K562 (cell line): ENCODE results near the gene RASD2. TPM values are rescaled to one million over a fixed set of nuclear protein-coding genes. Genes with fewer than 3 reads are reported as not detected.

Experiments
- ATAC-seq: fragments of 200-7000 bp; cut with Tn5 transposase; 3 replicates; pipeline ENCODE4 v1.9.1; 2020; ENCODE audit warnings: moderate library complexity
- BruUV-seq: library from RNA; stranded (reverse); fragments of 400-500 nt; replicated peaks from 2 replicates; lab custom pipeline; 2021; lab: Mats Ljungman, UMichigan
- CTCF ChIA-PET: fragments of 300-600 bp; formaldehyde crosslinking; extraction: SDS; loops from one replicate; lab custom pipeline; 2021; ENCODE audit warnings: low intra/inter-chr PET ratio; lab: Yijun Ruan, JAX
- POLR2A ChIA-PET: fragments of 300-600, 350-650 bp; sonication (Branson Sonifier 250); formaldehyde crosslinking; extraction: SDS; loops from one replicate; lab custom pipeline; 2021; ENCODE audit warnings: antibody characterized with exemption, inconsistent platforms; lab: Yijun Ruan, JAX
- DNase-seq, 4 experiments: peaks; one replicate each; pipeline versions ENCODE4 v3.0.0 to v3.0.0-alpha.2; 2011 to 2018; ENCODE audit warnings: low spot score in 3 of 4, mixed read lengths in 3 of 4; ENCODE audit errors: extremely low read depth in 1 of 4
- FAIRE-seq: peaks from 2 replicates; lab custom pipeline; 2011; peaks lifted over from hg19 to GRCh38; lab: Jason Lieb, UNC
- H2AFZ ChIP-seq: 2 replicates; pipeline ENCODE4 v1.6.0; 2011; ENCODE audit warnings: low read depth, low read length, control low read depth, inconsistent platforms
- H3K27ac ChIP-seq: fragments of 200-600 bp; 3 replicates; pipeline ENCODE4 v1.8.0; 2011; ENCODE audit warnings: low read depth, mild to moderate bottlenecking, control low read depth, inconsistent platforms, low read length, moderate library complexity, mixed read lengths; ENCODE audit errors: extremely low read depth
- H3K27me3 ChIP-seq, 2 experiments: fragments of 300-600 bp in 1 of 2; 2 replicates in 1 of 2; 3 replicates in 1 of 2; pipeline versions ENCODE4 v1.6.0 to v1.8.0; 2011; ENCODE audit warnings: inconsistent platforms in 2 of 2, low read length in 2 of 2, mild to moderate bottlenecking in 1 of 2, mixed read lengths in 1 of 2, moderate library complexity in 1 of 2; ENCODE audit not compliant: control insufficient read depth in 2 of 2, insufficient read depth in 2 of 2
- H3K36me3 ChIP-seq: fragments of 300-600 bp; 3 replicates; pipeline ENCODE4 v1.8.0; 2011; ENCODE audit warnings: mild to moderate bottlenecking, low read length, inconsistent platforms; ENCODE audit not compliant: control insufficient read depth, insufficient read depth
- H3K4me1 ChIP-seq, 2 experiments: fragments of 200-600 bp in 1 of 2; replicated peaks in 1 of 2; 2 replicates in 1 of 2; 3 replicates in 1 of 2; pipeline versions ENCODE4 v1.5.1 to v1.8.0; 2011; ENCODE audit warnings: inconsistent platforms in 2 of 2, low read length in 2 of 2, mild to moderate bottlenecking in 1 of 2, mixed read lengths in 1 of 2, moderate library complexity in 1 of 2; ENCODE audit not compliant: control insufficient read depth in 2 of 2, insufficient read depth in 2 of 2
- H3K4me2 ChIP-seq: 2 replicates; pipeline ENCODE4 v1.6.1; 2011; ENCODE audit warnings: low read length, control low read depth, inconsistent platforms, mixed read lengths; ENCODE audit not compliant: insufficient read depth
- H3K4me3 ChIP-seq: fragments of 200-600 bp; sonication (generic), shearing (Covaris generic); 2 replicates; pipeline ENCODE4 v1.5.1; 2016; ENCODE audit warnings: control low read depth, inconsistent platforms
- H3K79me2 ChIP-seq: fragments of 200-600 bp; 3 replicates; pipeline ENCODE4 v1.8.0; 2011; ENCODE audit warnings: low read length, inconsistent platforms; ENCODE audit not compliant: control insufficient read depth, insufficient read depth
- H3K9ac ChIP-seq, 2 experiments: 2 replicates each; pipeline versions ENCODE4 v1.6.0 to v1.6.1; 2011; ENCODE audit warnings: low read depth in 2 of 2, low read length in 2 of 2, control low read depth in 1 of 2, inconsistent platforms in 1 of 2, mild to moderate bottlenecking in 1 of 2, mixed read lengths in 1 of 2; ENCODE audit not compliant: insufficient read depth in 1 of 2
- H3K9me1 ChIP-seq: one replicate; pipeline ENCODE4 v1.6.0; 2011; ENCODE audit warnings: inconsistent platforms, mild to moderate bottlenecking, low read length, moderate library complexity; ENCODE audit not compliant: control insufficient read depth, insufficient read depth
- H3K9me3 ChIP-seq: replicated peaks from 2 replicates; pipeline ENCODE4 v1.5.1; 2011; ENCODE audit warnings: low read depth, low read length, inconsistent platforms; ENCODE audit not compliant: control insufficient read depth, insufficient read depth
- H4K20me1 ChIP-seq: replicated peaks from 2 replicates; pipeline ENCODE4 v1.6.1; 2011; ENCODE audit warnings: low read length, inconsistent platforms, mixed read lengths; ENCODE audit not compliant: control insufficient read depth, insufficient read depth
- BRCA1 ChIP-seq, 2 experiments: fragments of 450-650 bp in 1 of 2; sonication (generic) in 1 of 2; formaldehyde crosslinking in 1 of 2; IDR thresholded peaks; 2 replicates each; pipeline versions ENCODE4 v1.5.0 to v1.6.1; 2017 to 2020; ENCODE audit warnings: mild to moderate bottlenecking in 1 of 2, missing genetic modification reagents in 1 of 2
- DNMT1 ChIP-seq: fragments of 450-650 bp; IDR thresholded peaks from 2 replicates; pipeline ENCODE4 v1.6.1; 2016; ENCODE audit warnings: antibody characterized with exemption, mild to moderate bottlenecking
- NFYB ChIP-seq: IDR thresholded peaks from 2 replicates; pipeline ENCODE4 v1.6.1; 2011; ENCODE audit warnings: mild to moderate bottlenecking, moderate library complexity; ENCODE audit not compliant: insufficient read length; ENCODE audit errors: extremely low read depth
- SLC30A9 ChIP-seq: fragments of 250-450 bp; sonication (Bioruptor Pico); IDR thresholded peaks from 2 replicates; pipeline ENCODE4 v1.8.0; 2022; ENCODE audit warnings: mild to moderate bottlenecking, moderate library complexity
- ZNF146 ChIP-seq: IDR thresholded peaks from one replicate; pipeline ENCODE4 v1.6.1; 2018; ENCODE audit warnings: missing compliant biosample characterization; ENCODE audit not compliant: unreplicated experiment
- ZNF507 ChIP-seq: conservative IDR thresholded peaks from 2 replicates; pipeline ENCODE4 v1.6.1; 2017; ENCODE audit warnings: missing genetic modification characterization, missing compliant biosample characterization
- ZNF511 ChIP-seq: sonication (generic); formaldehyde crosslinking; IDR thresholded peaks from 2 replicates; pipeline ENCODE4 v1.8.0; 2022; ENCODE audit warnings: mild to moderate bottlenecking, missing genetic modification reagents
- WGBS: fragments of 100-300 bp; shearing (Covaris generic); methylation state at CpG from one replicate; pipeline ENCODE4 v1.1.6; 2016; ENCODE audit warnings: low coverage, mixed read lengths; ENCODE audit not compliant: insufficient coverage; ENCODE audit errors: missing lambda C conversion rate; 5-methylcytosine and 5-hydroxymethylcytosine counted together
- in situ Hi-C: fragments of 300-500 bp; cut with MboI; formaldehyde crosslinking; loops from 4 replicates; pipeline ENCODE4 v1.15.0; 2018; ENCODE audit warnings: inconsistent platforms, mixed read lengths
- intact Hi-C: fragments of 100-400 bp; cut with micrococcal nuclease; formaldehyde crosslinking; loops from 2 replicates; pipeline ENCODE4 v1.14.2; 2022
- polyA plus RNA-seq, 8 experiments: library from polyadenylated mRNA; depleted of rRNA in 4 of 8; stranded (reverse) in 5 of 8; unstranded in 3 of 8; fragments of >200 nt; fragmentation: Nextera tagmentation in 2 of 8; fragmentation: Illumina TruSeq in 1 of 8; extraction: Ambion mirVana in 2 of 8; extraction: Trizol in 1 of 8; gene quantifications; 2 replicates each; pipeline versions ENCODE4 v1.2.1 to v1.2.3, GENCODE V29; 2011 to 2014; ENCODE audit warnings: inconsistent platforms in 1 of 8, missing spikeins in 1 of 8
- total RNA-seq, 7 experiments: library from RNA; depleted of rRNA in 6 of 7; stranded (reverse); fragments of >200 nt in 6 of 7; fragmentation: Illumina TruSeq in 2 of 7; extraction: Trizol in 2 of 7; gene quantifications; 2 replicates each; pipeline versions ENCODE4 v1.2.1 to v1.2.3, GENCODE V29; 2011 to 2021; ENCODE audit warnings: low replicate concordance in 1 of 7
- TF ChIP-seq, protein P1 (sequence below): fragments of 150-350 bp; IDR thresholded peaks from 2 replicates; pipeline ENCODE4 v1.6.1; 2014; ENCODE audit warnings: low read depth, mild to moderate bottlenecking, low read length, borderline replicate concordance
- TF ChIP-seq, protein P2 (sequence below): sonication (generic); formaldehyde crosslinking; IDR thresholded peaks from 2 replicates; pipeline ENCODE4 v1.9.0; 2022; ENCODE audit warnings: mild to moderate bottlenecking, missing genetic modification reagents

RASD2 gene
- total and polyA plus RNA-seq, 9 of the 15 experiments (the other 6 are each of a cell fraction or from before 2014, with no cell fraction given): 0.05 TPM; not detected in 8

DNA sequence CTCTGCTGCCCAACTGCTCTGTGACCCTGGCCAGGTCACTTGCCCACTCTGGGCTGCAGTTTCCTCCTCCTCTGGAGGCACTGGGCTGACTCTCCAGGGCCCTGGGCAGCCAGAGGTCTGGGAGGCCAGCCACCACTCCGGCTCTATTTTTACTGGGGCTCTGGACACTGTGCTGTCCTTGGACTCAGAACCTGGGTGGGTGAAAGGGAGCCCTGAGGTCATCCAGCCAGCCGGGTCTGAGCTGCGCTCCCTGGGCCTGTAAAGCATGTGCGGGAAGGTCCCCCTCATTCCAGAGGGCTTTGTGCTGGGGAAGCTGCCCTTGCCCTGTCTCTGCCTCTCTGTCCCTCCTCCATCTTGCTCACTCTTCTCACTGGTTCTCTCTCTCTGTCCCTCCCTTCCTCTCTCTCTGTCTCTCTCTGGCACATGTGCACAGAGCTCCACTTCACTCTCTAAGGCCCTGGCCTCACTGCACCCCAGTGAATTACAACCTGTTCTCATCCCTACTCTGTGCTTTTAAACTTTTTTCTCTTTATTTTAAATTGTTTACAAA, 51.9 kb downstream of the RASD2 start:
- no peak overlapping the region for H3K4me3 ChIP-seq
- in situ Hi-C loops: no loop called here
- ChIA-PET POLR2A (no interaction called here), CTCF (no interaction called here)
- no peak for DNase-seq
- H3K27ac ChIP-seq: no peak overlapping the region
- no peaks in the 10 kb centered on the region for H4K20me1 ChIP-seq
- 13% methylated on average over 4 of the region's 4 CpGs for WGBS
- H3K9me1 ChIP-seq: no peaks in the 10 kb centered on the region
- no peak for TF ChIP-seq SLC30A9
- TF ChIP-seq ZNF507 (tag): no peak
- TF ChIP-seq NFYB: no peak
- TF ChIP-seq, protein P1, sequence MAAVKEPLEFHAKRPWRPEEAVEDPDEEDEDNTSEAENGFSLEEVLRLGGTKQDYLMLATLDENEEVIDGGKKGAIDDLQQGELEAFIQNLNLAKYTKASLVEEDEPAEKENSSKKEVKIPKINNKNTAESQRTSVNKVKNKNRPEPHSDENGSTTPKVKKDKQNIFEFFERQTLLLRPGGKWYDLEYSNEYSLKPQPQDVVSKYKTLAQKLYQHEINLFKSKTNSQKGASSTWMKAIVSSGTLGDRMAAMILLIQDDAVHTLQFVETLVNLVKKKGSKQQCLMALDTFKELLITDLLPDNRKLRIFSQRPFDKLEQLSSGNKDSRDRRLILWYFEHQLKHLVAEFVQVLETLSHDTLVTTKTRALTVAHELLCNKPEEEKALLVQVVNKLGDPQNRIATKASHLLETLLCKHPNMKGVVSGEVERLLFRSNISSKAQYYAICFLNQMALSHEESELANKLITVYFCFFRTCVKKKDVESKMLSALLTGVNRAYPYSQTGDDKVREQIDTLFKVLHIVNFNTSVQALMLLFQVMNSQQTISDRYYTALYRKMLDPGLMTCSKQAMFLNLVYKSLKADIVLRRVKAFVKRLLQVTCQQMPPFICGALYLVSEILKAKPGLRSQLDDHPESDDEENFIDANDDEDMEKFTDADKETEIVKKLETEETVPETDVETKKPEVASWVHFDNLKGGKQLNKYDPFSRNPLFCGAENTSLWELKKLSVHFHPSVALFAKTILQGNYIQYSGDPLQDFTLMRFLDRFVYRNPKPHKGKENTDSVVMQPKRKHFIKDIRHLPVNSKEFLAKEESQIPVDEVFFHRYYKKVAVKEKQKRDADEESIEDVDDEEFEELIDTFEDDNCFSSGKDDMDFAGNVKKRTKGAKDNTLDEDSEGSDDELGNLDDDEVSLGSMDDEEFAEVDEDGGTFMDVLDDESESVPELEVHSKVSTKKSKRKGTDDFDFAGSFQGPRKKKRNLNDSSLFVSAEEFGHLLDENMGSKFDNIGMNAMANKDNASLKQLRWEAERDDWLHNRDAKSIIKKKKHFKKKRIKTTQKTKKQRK: no peak
- TF ChIP-seq DNMT1: no peak
- TF ChIP-seq ZNF146 (CRISPR knock-in tag): no peak
- no peak for TF ChIP-seq BRCA1 (IDR thresholded peaks at IDR 0.05)
- no peak for TF ChIP-seq BRCA1 (CRISPR knock-in tag; IDR thresholded peaks at IDR 0.05)
- TF ChIP-seq, protein P2, sequence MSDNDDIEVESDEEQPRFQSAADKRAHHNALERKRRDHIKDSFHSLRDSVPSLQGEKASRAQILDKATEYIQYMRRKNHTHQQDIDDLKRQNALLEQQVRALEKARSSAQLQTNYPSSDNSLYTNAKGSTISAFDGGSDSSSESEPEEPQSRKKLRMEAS (CRISPR knock-in tag): no peak
- no peak for TF ChIP-seq ZNF511
- H2AFZ ChIP-seq: no peak overlapping the region
- H3K9me3 ChIP-seq: no peaks in the 10 kb centered on the region
- H3K4me1 ChIP-seq: peaks cover 5 to 6% of the 10 kb centered on the region in 2 experiments; a peak in 4 of 5 replicates
- no peak for FAIRE-seq
- BruUV-seq: no TSS peak
- no peak for ATAC-seq
- H3K4me2 ChIP-seq: no peak overlapping the region
- no peaks in the 10 kb centered on the region for H3K79me2 ChIP-seq
- peak overlapping the region in 1 of 2 experiments; percentile 9; a peak in 1 of 4 replicates for H3K9ac ChIP-seq
- peaks cover 0 to under 1% of the 10 kb centered on the region in 2 experiments; a peak in 1 of 5 replicates for H3K27me3 ChIP-seq
- intact Hi-C loops: no loop called here
- H3K36me3 ChIP-seq: no peaks in the 10 kb centered on the region
